Breast epithelium (tissue), 4 donors: ENCODE measurements around the gene OLFML3. TPM values are rescaled to one million over a fixed set of nuclear protein-coding genes. Genes with fewer than 3 reads are reported as not detected.
A peak's percentile ranks its signal among the peaks of the same experiment; 100 is the strongest.
"Not testable (repeated sequence)": the region's sequence is repeated elsewhere in the genome, so short reads cannot be mapped to it uniquely, and the experiment has no call there.

Experiments
- DNase-seq, 2 donors: peaks; one replicate each; pipeline ENCODE4 v3.0.0-alpha.2; 2019; ENCODE audit warnings: low spot score in 2 of 2
- H3K27ac ChIP-seq, 2 donors: fragments of 200-600 bp; sonication (generic) in 1 of 2; one replicate each; pipeline ENCODE4 v1.5.1; 2016 to 2019; ENCODE audit warnings: mild to moderate bottlenecking in 1 of 2
- H3K27me3 ChIP-seq, 2 donors: fragments of 200-600 bp; sonication (generic) in 1 of 2; one replicate each; pipeline versions ENCODE4 v1.5.1 to v1.6.0; 2017 to 2019; ENCODE audit warnings: control low read depth in 1 of 2, mild to moderate bottlenecking in 1 of 2
- H3K36me3 ChIP-seq: fragments of 200-600 bp; one replicate; pipeline ENCODE4 v1.5.1; 2019
- H3K4me1 ChIP-seq, 2 donors: fragments of 200-600 bp; sonication (generic); one replicate each; pipeline ENCODE4 v1.5.1; 2016 to 2019; ENCODE audit warnings: control low read depth in 1 of 2
- H3K4me3 ChIP-seq, 3 donors: fragments of 200-600 bp; sonication (generic); 1 replicate in 2 of 3; 2 replicates in 1 of 3; pipeline ENCODE4 v1.5.1; 2016 to 2019; ENCODE audit warnings: mild to moderate bottlenecking in 3 of 3, moderate library complexity in 2 of 3
- H3K9me3 ChIP-seq, 2 donors: fragments of 200-600 bp; sonication (generic) in 1 of 2; one replicate each; pipeline ENCODE4 v1.5.1; 2016 to 2019; ENCODE audit warnings: control low read depth in 1 of 2
- POLR2A ChIP-seq: fragments of 450-650 bp; IDR thresholded peaks from one replicate; pipeline ENCODE4 v1.6.1; 2016; ENCODE audit warnings: antibody characterized with exemption, mild to moderate bottlenecking, moderate library complexity
- POLR2AphosphoS5 ChIP-seq, 3 donors: sonication (generic); formaldehyde crosslinking; IDR thresholded peaks; one replicate each; pipeline ENCODE4 v1.6.1; 2017; ENCODE audit warnings: antibody characterized with exemption in 3 of 3
- intact Hi-C: fragments of 100-400 bp; cut with DNase I; formaldehyde crosslinking; loops from one replicate; pipeline ENCODE4 v1.15.1; 2023; ENCODE audit warnings: low total_unique reads
- total RNA-seq, 3 donors: library from RNA; depleted of rRNA; stranded (reverse); fragments of >200 nt; gene quantifications; one replicate each; pipeline ENCODE4 v1.1.0, GENCODE V29; 2016
- TF ChIP-seq, protein P1 (sequence below), 3 donors: fragments of 450-650 bp; IDR thresholded peaks; one replicate each; pipeline ENCODE4 v1.5.1; 2016 to 2017; ENCODE audit warnings: antibody characterized with exemption in 3 of 3, mild to moderate bottlenecking in 3 of 3, moderate library complexity in 3 of 3

The OLFML3 gene
- total RNA-seq, 3 donors from 2014 or later = 46.2 to 155 (median 51.2) TPM

DNA sequence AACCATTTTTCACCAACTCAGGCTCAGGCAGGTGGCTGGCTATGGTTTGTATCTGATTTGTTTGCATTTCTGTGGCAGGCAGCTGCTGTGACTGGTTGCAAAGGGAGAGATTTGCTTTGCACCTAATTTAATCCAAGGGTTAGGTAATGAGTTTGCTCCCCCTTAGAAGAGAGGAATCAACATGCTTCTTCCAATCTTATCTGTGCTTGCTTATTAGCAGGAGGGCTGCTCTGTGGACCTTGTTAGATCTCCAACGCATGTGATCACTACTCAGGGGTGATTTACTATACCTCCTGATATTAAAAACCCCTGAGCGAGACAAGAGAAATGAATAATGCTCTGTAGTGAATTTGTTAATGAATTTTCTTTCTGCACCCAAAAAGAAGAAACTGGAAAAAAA lies 20.5 kb downstream of the OLFML3 start:
- DNase-seq = no peak
- no peak overlapping the region for H3K27ac ChIP-seq
- H3K9me3 ChIP-seq = peaks cover 1 to 17% of the 10 kb centered on the region in 2 donors
- TF ChIP-seq POLR2A (no peak), POLR2AphosphoS5 (IDR thresholded peaks at IDR 0.05) (no peak)
- TF ChIP-seq, protein P1, sequence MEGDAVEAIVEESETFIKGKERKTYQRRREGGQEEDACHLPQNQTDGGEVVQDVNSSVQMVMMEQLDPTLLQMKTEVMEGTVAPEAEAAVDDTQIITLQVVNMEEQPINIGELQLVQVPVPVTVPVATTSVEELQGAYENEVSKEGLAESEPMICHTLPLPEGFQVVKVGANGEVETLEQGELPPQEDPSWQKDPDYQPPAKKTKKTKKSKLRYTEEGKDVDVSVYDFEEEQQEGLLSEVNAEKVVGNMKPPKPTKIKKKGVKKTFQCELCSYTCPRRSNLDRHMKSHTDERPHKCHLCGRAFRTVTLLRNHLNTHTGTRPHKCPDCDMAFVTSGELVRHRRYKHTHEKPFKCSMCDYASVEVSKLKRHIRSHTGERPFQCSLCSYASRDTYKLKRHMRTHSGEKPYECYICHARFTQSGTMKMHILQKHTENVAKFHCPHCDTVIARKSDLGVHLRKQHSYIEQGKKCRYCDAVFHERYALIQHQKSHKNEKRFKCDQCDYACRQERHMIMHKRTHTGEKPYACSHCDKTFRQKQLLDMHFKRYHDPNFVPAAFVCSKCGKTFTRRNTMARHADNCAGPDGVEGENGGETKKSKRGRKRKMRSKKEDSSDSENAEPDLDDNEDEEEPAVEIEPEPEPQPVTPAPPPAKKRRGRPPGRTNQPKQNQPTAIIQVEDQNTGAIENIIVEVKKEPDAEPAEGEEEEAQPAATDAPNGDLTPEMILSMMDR (IDR thresholded peaks at IDR 0.05) = no peak
- no peaks in the 10 kb centered on the region for H3K36me3 ChIP-seq
- H3K4me1 ChIP-seq = no peaks in the 10 kb centered on the region
- intact Hi-C loops = no loop called here
- H3K4me3 ChIP-seq = no peak overlapping the region
- no peaks in the 10 kb centered on the region for H3K27me3 ChIP-seq

DNA sequence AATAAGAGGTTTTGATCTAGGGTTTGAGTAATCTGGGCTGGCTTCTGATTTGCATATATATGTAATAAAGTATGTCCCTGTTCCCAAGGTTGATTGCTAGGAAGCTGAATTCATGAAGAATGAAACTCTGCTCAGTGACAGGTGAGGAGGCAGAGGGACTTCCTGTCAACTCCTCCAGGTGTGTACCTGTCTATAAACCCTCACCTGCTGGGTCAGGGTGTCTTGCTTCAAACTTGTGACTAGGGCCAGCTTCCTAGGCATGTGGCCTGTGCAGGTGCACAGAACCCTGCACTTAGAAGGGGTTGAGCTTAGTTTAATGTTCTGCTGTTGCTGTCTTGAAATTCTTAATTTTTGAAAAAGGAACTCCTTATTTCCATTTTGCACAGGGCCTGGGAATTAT lies 21.1 kb downstream of the OLFML3 start:
- Histone ChIP-seq H3K27ac (no peak overlapping the region), H3K9me3 (peaks cover 0 to 11% of the 10 kb centered on the region in 2 donors), H3K36me3 (no peaks in the 10 kb centered on the region), H3K4me3 (no peak overlapping the region), H3K27me3 (no peaks in the 10 kb centered on the region), H3K4me1 (no peaks in the 10 kb centered on the region)
- no peak for TF ChIP-seq POLR2AphosphoS5 (IDR thresholded peaks at IDR 0.05)
- TF ChIP-seq, protein P1 (IDR thresholded peaks at IDR 0.05) = no peak
- TF ChIP-seq POLR2A = no peak
- intact Hi-C loops = no loop called here
- DNase-seq = no peak

- no peaks in the 10 kb centered on the region for H3K4me1 ChIP-seq
- no peak overlapping the region for H3K4me3 ChIP-seq
- intact Hi-C loops = no loop called here
- no peak for DNase-seq
- H3K27ac ChIP-seq = peak overlapping the region in 1 of 2 donors; percentile 20
- no peaks in the 10 kb centered on the region for H3K9me3 ChIP-seq
- TF ChIP-seq POLR2A = no peak
- no peak for TF ChIP-seq POLR2AphosphoS5 (IDR thresholded peaks at IDR 0.05)
- TF ChIP-seq, protein P1 (IDR thresholded peaks at IDR 0.05) = no peak
- H3K36me3 ChIP-seq = no peaks in the 10 kb centered on the region
- H3K27me3 ChIP-seq = no peaks in the 10 kb centered on the region
These were observed 23.4 kb downstream of the OLFML3 start for GRCh38 chr1:114002492-114003239.

GRCh38 chr1:114003431-114003830 lies 24.2 kb downstream of the OLFML3 start:
- intact Hi-C loops = no loop called here
- TF ChIP-seq POLR2A (no peak), POLR2AphosphoS5 (IDR thresholded peaks at IDR 0.05) (no peak)
- TF ChIP-seq, protein P1 (IDR thresholded peaks at IDR 0.05) = no peak

DNA sequence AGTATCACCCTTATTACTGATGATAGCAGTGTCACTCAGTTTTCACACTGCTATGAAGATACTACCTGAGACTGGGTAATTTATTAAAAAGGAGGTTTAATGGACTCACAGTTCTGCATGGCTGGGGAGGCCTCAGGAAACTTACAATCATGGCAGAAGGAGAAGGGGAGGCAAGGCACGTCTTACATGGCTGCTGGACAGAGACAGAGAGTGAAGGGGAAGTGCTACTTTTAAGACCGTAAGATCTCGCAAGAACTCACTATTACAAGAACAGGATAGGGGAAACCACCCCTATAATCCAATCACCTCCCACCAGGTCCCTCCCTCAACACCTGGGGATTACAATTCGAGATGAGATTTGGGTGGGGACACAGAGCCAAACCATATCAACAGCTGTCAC lies 27.6 kb downstream of the OLFML3 start:
- H3K9me3 ChIP-seq, DNase-seq, H3K27me3 ChIP-seq, H3K4me1 ChIP-seq, H3K27ac ChIP-seq, H3K36me3 ChIP-seq, H3K4me3 ChIP-seq, intact Hi-C loops: not testable (repeated sequence)

More at GRCh38 chr1:114003431-114003830, 24.2 kb downstream of the OLFML3 start:
- no peaks in the 10 kb centered on the region for H3K36me3 ChIP-seq
- no peaks in the 10 kb centered on the region for H3K9me3 ChIP-seq
- H3K4me3 ChIP-seq = no peak overlapping the region
- peak overlapping the region in 1 of 2 donors; percentile 20 for H3K27ac ChIP-seq
- H3K4me1 ChIP-seq = no peaks in the 10 kb centered on the region
- no peaks in the 10 kb centered on the region for H3K27me3 ChIP-seq
- DNase-seq = no peak
